Astrocyte of the cerebellum (primary cell): ENCODE measurements around the gene PPP2R1B.

Source experiments
- DNase-seq: peaks from one replicate; pipeline ENCODE4 v3.0.0-alpha.2; 2011; ENCODE audit warnings: low read depth
- H3K4me3 ChIP-seq: 2 replicates; pipeline ENCODE4 v1.5.1; 2011; ENCODE audit warnings: mild to moderate bottlenecking, low read depth, low read length, moderate library complexity
- CTCF ChIP-seq: IDR thresholded peaks from 2 replicates; pipeline ENCODE4 v1.5.1; 2012; ENCODE audit warnings: low read length, low read depth, moderate library complexity, mild to moderate bottlenecking; ENCODE audit errors: missing control alignments
- in situ Hi-C: cut with HindIII; loops from 2 replicates; pipeline ENCODE4 v1.10.0; 2017; ENCODE audit warnings: low sequenced_read_pairs

PPP2R1B gene

GRCh38 chr11:111759778-111760407, 6.3 kb downstream of the PPP2R1B start:
- H3K4me3 ChIP-seq: no peak overlapping the region
- in situ Hi-C loops: no loop called here
- no peak for TF ChIP-seq CTCF
- DNase-seq: no peak

GRCh38 chr11:111759376-111759775, 6.8 kb downstream of the PPP2R1B start:
- DNase-seq: no peak
- in situ Hi-C loops: no loop called here
- no peak for TF ChIP-seq CTCF
- no peak overlapping the region for H3K4me3 ChIP-seq

- DNase-seq: no peak
- in situ Hi-C loops: no loop called here
- H3K4me3 ChIP-seq: no peak overlapping the region
- no peak for TF ChIP-seq CTCF
These were observed 10.1 kb downstream of the PPP2R1B start for GRCh38 chr11:111756097-111756496.

DNA sequence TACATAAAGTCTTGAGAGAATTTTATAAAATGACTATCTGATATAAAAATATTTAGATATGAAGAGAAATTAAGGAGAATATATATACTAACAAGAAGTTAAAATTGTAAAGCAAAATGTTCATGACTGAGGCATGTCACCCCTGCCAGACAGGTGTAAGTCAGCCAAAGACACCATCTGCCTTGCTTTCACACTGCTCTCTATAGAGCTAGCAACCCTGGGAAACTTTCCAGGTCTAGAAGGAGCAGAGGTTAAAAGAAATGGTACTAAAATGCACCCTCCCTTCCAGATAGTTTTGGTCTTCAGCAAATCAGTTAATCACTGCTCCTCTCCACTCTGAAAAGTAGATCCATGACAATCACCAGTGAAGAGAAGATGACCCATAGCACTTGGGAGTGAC, 16.5 kb downstream of the PPP2R1B start:
- no peak for TF ChIP-seq CTCF
- DNase-seq: no peak
- no peak overlapping the region for H3K4me3 ChIP-seq
- in situ Hi-C loops: no loop called here

DNA sequence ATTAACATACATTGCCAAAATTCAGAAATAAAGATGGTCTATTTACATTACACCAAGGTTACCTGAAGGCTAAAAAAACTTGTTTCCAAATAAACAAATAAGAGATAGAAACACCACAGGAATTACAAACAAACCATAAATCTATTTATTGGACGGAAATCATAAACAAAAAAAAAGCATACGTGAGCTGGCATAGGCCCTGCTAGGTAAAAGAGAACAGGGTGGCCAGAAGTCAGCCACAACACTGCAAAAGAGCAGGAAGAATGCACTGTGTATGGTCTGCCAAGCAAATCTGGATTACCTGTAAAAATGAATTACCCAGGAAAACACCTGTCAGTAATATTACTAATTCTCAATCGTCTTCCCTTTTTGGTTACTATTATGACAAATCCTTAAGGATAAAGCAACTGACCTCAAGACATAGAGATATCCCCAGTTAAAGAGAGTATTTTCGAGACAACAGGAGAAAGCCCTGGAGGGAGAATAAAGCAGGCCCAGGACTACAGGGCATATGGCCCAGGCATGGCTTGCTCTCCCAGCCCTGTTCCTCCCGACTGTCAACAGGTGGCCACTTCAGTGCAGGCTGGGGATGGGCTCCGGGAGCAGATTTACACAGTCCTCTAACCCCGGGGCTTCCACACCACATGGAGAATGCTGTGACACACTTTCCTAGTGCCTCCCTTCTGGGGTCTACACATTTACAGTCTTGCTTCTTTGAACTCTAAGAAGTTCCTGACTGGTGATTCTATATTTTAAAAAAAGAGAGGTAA, 18.0 kb downstream of the PPP2R1B start:
- in situ Hi-C loops: no loop called here
- no peak for DNase-seq
- no peak for TF ChIP-seq CTCF

GRCh38 chr11:111745719-111746504, 20.3 kb downstream of the PPP2R1B start:
- DNase-seq: no peak
- no peak for TF ChIP-seq CTCF

More for the DNA sequence above, 18.0 kb downstream of the PPP2R1B start:
- H3K4me3 ChIP-seq: no peak overlapping the region

More at GRCh38 chr11:111745719-111746504, 20.3 kb downstream of the PPP2R1B start:
- H3K4me3 ChIP-seq: no peak overlapping the region
- in situ Hi-C loops: no loop called here
